OCI-LY7 (cell line): ENCODE data around the gene OGFR. TPM values are rescaled to one million over a fixed set of nuclear protein-coding genes. Genes with fewer than 3 reads are reported as not detected.

Source experiments
- BruUV-seq: library from RNA; stranded (reverse); fragments of 400-500 nt; replicated peaks from 2 replicates; lab custom pipeline; 2021; lab: Mats Ljungman, UMichigan
- CTCF ChIA-PET: fragments of 300-600 bp; sonication (Branson Sonifier 250); formaldehyde crosslinking; loops from one replicate; lab custom pipeline; 2022; ENCODE audit warnings: antibody characterized with exemption; ENCODE audit not compliant: unreplicated experiment; lab: Charles Lee
- POLR2A ChIA-PET: fragments of 300-600 bp; sonication (Branson Sonifier 250); formaldehyde crosslinking; loops from one replicate; lab custom pipeline; 2022; ENCODE audit warnings: antibody characterized with exemption; lab: Charles Lee
- DNase-seq: peaks from one replicate; pipeline ENCODE4 v3.0.0-alpha.2; 2015; ENCODE audit warnings: low spot score
- H2AFZ ChIP-seq: fragments of 200-600 bp; sonication (generic), shearing (Covaris generic); 2 replicates; pipeline ENCODE4 v1.6.1; 2014; ENCODE audit warnings: mild to moderate bottlenecking, antibody characterized with exemption, low read length, moderate library complexity
- H3K27ac ChIP-seq: fragments of 200-600 bp; sonication (generic); 2 replicates; pipeline ENCODE4 v1.5.1; 2014; ENCODE audit warnings: mixed run types, low read depth, mild to moderate bottlenecking, moderate library complexity, low read length, inconsistent platforms; ENCODE audit not compliant: poor library complexity, severe bottlenecking
- H3K36me3 ChIP-seq: fragments of 200-600 bp; sonication (generic); 2 replicates; pipeline ENCODE4 v1.6.1; 2014; ENCODE audit warnings: mild to moderate bottlenecking, antibody characterized with exemption, low read length, moderate library complexity, mixed read lengths; ENCODE audit not compliant: insufficient read depth
- H3K4me1 ChIP-seq: fragments of 200-600 bp; sonication (generic); 2 replicates; pipeline ENCODE4 v1.5.1; 2014; ENCODE audit warnings: mild to moderate bottlenecking, low read length; ENCODE audit not compliant: insufficient read depth, poor library complexity, severe bottlenecking
- H3K4me2 ChIP-seq: fragments of 200-600 bp; sonication (generic); 2 replicates; pipeline ENCODE4 v1.6.1; 2014; ENCODE audit warnings: mild to moderate bottlenecking, low read length
- H3K4me3 ChIP-seq: fragments of 200-600 bp; sonication (generic); 2 replicates; pipeline ENCODE4 v1.5.1; 2014; ENCODE audit warnings: mild to moderate bottlenecking, low read depth, low read length; ENCODE audit not compliant: poor library complexity, severe bottlenecking
- H3K79me2 ChIP-seq: fragments of 200-600 bp; sonication (generic); 2 replicates; pipeline ENCODE4 v1.6.1; 2016; ENCODE audit warnings: low read depth, mild to moderate bottlenecking, low read length, moderate library complexity, mixed read lengths; ENCODE audit not compliant: insufficient read depth
- H3K9me2 ChIP-seq: fragments of 200-600 bp; sonication (generic); 2 replicates; pipeline ENCODE4 v1.6.1; 2016; ENCODE audit warnings: mild to moderate bottlenecking, low read length, mixed read lengths; ENCODE audit not compliant: insufficient read depth
- H3K9me3 ChIP-seq: fragments of 200-600 bp; sonication (generic); 2 replicates; pipeline ENCODE4 v1.6.1; 2014; ENCODE audit warnings: mild to moderate bottlenecking, mixed run types, low read length, mixed read lengths
- H4K20me1 ChIP-seq: fragments of 200-600 bp; sonication (generic); 2 replicates; pipeline ENCODE4 v1.6.1; 2014; ENCODE audit warnings: mild to moderate bottlenecking, antibody characterized with exemption, low read length, moderate library complexity, mixed read lengths; ENCODE audit not compliant: insufficient read depth
- CTCF ChIP-seq: fragments of 200-600 bp; sonication (generic); conservative IDR thresholded peaks from 2 replicates; pipeline ENCODE4 v1.5.1; 2014; ENCODE audit warnings: mild to moderate bottlenecking, antibody characterized with exemption, low read length, moderate library complexity, mixed read lengths
- EZH2phosphoT487 ChIP-seq: fragments of 200-600 bp; sonication (generic); IDR thresholded peaks from 2 replicates; pipeline ENCODE4 v1.6.1; 2018; ENCODE audit warnings: low read depth, borderline replicate concordance, mild to moderate bottlenecking, mixed run types, antibody characterized with exemption, low read length, moderate library complexity, mixed read lengths
- intact Hi-C: fragments of 100-400 bp; cut with micrococcal nuclease; formaldehyde crosslinking; loops from one replicate; pipeline ENCODE4 v1.10.0; 2022; ENCODE audit not compliant: unreplicated experiment
- total RNA-seq, 2 experiments: library from RNA; depleted of rRNA in 1 of 2; stranded (reverse); fragments of >200 nt in 1 of 2; shearing (Covaris generic) in 1 of 2; gene quantifications; 2 replicates each; pipeline ENCODE4 v1.2.3, GENCODE V29; 2014 to 2022

The OGFR gene
- total RNA-seq, 2 experiments from 2014 or later = 64.8 to 69.9 TPM

GRCh38 chr20:62765432-62766070 lies 39.1 kb upstream of the OGFR start:
- intact Hi-C loops = no loop called here
- no peaks in the 10 kb centered on the region for H3K9me2 ChIP-seq
- H3K4me1 ChIP-seq = peaks cover 2% of the 10 kb centered on the region
- no peaks in the 10 kb centered on the region for H4K20me1 ChIP-seq
- no TSS peak for BruUV-seq
- no peak overlapping the region for H3K4me2 ChIP-seq
- H3K4me3 ChIP-seq = no peak overlapping the region
- ChIA-PET CTCF (no interaction called here), POLR2A (no interaction called here)
- no peaks in the 10 kb centered on the region for H3K9me3 ChIP-seq
- DNase-seq = no peak
- TF ChIP-seq EZH2phosphoT487 = no peak
- no peak for TF ChIP-seq CTCF
- H3K79me2 ChIP-seq = no peaks in the 10 kb centered on the region
- H2AFZ ChIP-seq = no peak overlapping the region
- no peaks in the 10 kb centered on the region for H3K36me3 ChIP-seq
- no peak overlapping the region for H3K27ac ChIP-seq

- no peaks in the 10 kb centered on the region for H4K20me1 ChIP-seq
- H3K79me2 ChIP-seq = no peaks in the 10 kb centered on the region
- TF ChIP-seq CTCF = no peak
- no peak for TF ChIP-seq EZH2phosphoT487
- H3K9me3 ChIP-seq = no peaks in the 10 kb centered on the region
- no peak overlapping the region for H3K4me3 ChIP-seq
- H3K36me3 ChIP-seq = no peaks in the 10 kb centered on the region
- H3K4me1 ChIP-seq = peaks cover 7% of the 10 kb centered on the region
- no peak overlapping the region for H3K27ac ChIP-seq
- intact Hi-C loops = no loop called here
- ChIA-PET CTCF (interaction anchor here (0.6 kb wide), 1 partner anchor 1130 kb away, joined by 3 read pairs; no protein-coding TSS in a partner anchor), POLR2A (no interaction called here)
- no peak for DNase-seq
- no TSS peak for BruUV-seq
- no peak overlapping the region for H2AFZ ChIP-seq
- H3K4me2 ChIP-seq = no peak overlapping the region
- H3K9me2 ChIP-seq = no peaks in the 10 kb centered on the region
These were observed 38.6 kb upstream of the OGFR start for GRCh38 chr20:62766071-62766450.

GRCh38 chr20:62766716-62767115 lies 37.9 kb upstream of the OGFR start:
- Histone ChIP-seq H3K4me1 (peaks cover 8% of the 10 kb centered on the region), H3K79me2 (no peaks in the 10 kb centered on the region), H3K9me2 (no peaks in the 10 kb centered on the region), H3K4me3 (no peak overlapping the region), H3K9me3 (no peaks in the 10 kb centered on the region), H3K4me2 (no peak overlapping the region), H2AFZ (no peak overlapping the region), H3K27ac (no peak overlapping the region), H4K20me1 (no peaks in the 10 kb centered on the region), H3K36me3 (no peaks in the 10 kb centered on the region)
- no peak for DNase-seq
- no TSS peak for BruUV-seq
- CTCF ChIA-PET = interaction anchor here (0.6 kb wide), 1 partner anchor 1130 kb away, joined by 3 read pairs; no protein-coding TSS in a partner anchor
- intact Hi-C loops = no loop called here
- TF ChIP-seq CTCF = no peak
- no peak for TF ChIP-seq EZH2phosphoT487
- POLR2A ChIA-PET = no interaction called here
